ENCODE results near the gene HSPA9.

DNA sequence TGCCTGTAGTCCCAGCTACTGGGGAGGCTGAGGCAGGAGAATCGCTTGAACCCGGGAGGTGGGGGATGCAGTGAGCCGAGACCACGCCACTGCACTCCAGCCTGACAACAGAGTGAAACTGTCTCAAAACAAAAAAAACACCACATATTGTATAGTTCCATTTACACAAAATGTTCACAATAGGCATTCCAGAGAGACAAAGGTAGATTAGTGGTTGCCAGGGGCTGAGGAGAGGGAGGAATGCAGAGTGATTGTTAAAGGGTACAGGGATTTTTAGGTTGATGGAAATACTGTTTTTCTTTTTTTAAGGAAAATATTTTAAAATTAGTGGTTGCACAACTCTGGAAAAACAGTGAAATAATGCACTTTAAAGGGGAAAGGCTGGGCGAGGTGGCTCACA is 51.8 kb downstream of the HSPA9 start:
- no peak for TF ChIP-seq REST (IDR thresholded peaks at IDR 0.05)
- TF ChIP-seq, protein P1, sequence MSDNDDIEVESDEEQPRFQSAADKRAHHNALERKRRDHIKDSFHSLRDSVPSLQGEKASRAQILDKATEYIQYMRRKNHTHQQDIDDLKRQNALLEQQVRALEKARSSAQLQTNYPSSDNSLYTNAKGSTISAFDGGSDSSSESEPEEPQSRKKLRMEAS (IDR thresholded peaks at IDR 0.05), result no peak
- no peak for TF ChIP-seq RNF2 (IDR thresholded peaks at IDR 0.05; ENCODE audit: borderline replicate concordance, low read depth)
- no peak for TF ChIP-seq CTCF (IDR thresholded peaks at IDR 0.05)
- TF ChIP-seq NR3C1 (IDR thresholded peaks at IDR 0.05), result no peak
- no peak for TF ChIP-seq JUNB (IDR thresholded peaks at IDR 0.05)
- no peak for TF ChIP-seq CBX8 (IDR thresholded peaks at IDR 0.05)
- TF ChIP-seq ESRRA (IDR thresholded peaks at IDR 0.05; ENCODE audit: borderline replicate concordance, low read length), result no peak
- no peak for TF ChIP-seq FOXS1 (CRISPR knock-in tag; IDR thresholded peaks at IDR 0.05)
- TF ChIP-seq HEYL (CRISPR knock-in tag; IDR thresholded peaks at IDR 0.05), result no peak
